Endothelial cell of umbilical vein (primary cell): ENCODE measurements around the gene ZNF438. TPM values are rescaled to one million over a fixed set of nuclear protein-coding genes. Genes with fewer than 3 reads are reported as not detected.

Experiments used
- BruUV-seq: library from RNA; stranded (reverse); fragments of 400-500 nt; replicated peaks from 2 replicates; lab custom pipeline; 2021; lab: Mats Ljungman, UMichigan
- CTCF ChIA-PET: fragments of 300-600, 350-600 bp; sonication (Branson Sonifier 250); formaldehyde crosslinking; loops from one replicate; lab custom pipeline; 2021; ENCODE audit warnings: antibody characterized with exemption, inconsistent platforms; lab: Charles Lee
- POLR2A ChIA-PET: fragments of 300-600, 350-600 bp; sonication (Branson Sonifier 250); formaldehyde crosslinking; loops from one replicate; lab custom pipeline; 2021; ENCODE audit warnings: antibody characterized with exemption, inconsistent platforms; lab: Charles Lee
- DNase-seq: peaks from one replicate; pipeline ENCODE4 v3.0.0-alpha.2; 2011; ENCODE audit warnings: low read depth, low spot score
- FAIRE-seq: peaks from 2 replicates; lab custom pipeline; 2011; peaks lifted over from hg19 to GRCh38; lab: Jason Lieb, UNC
- H2AFZ ChIP-seq: 2 replicates; pipeline ENCODE4 v1.6.0; 2012; ENCODE audit warnings: low read depth, low read length, control low read depth, inconsistent platforms
- H3K27ac ChIP-seq: 2 replicates; pipeline ENCODE4 v1.5.1; 2011; ENCODE audit warnings: low read depth, mild to moderate bottlenecking, control low read depth, low read length, moderate library complexity; ENCODE audit not compliant: insufficient read depth
- H3K27me3 ChIP-seq, 2 experiments: 2 replicates each; pipeline versions ENCODE4 v1.6.0 to v1.6.1; 2011; ENCODE audit warnings: low read length in 2 of 2, mixed read lengths in 1 of 2; ENCODE audit not compliant: control insufficient read depth in 2 of 2, insufficient read depth in 2 of 2
- H3K36me3 ChIP-seq, 2 experiments: 2 replicates in 1 of 2; 3 replicates in 1 of 2; pipeline ENCODE4 v1.5.1; 2011; ENCODE audit warnings: low read length in 2 of 2, mild to moderate bottlenecking in 1 of 2, moderate library complexity in 1 of 2; ENCODE audit not compliant: control insufficient read depth in 2 of 2, insufficient read depth in 2 of 2; ENCODE audit errors: extremely low read depth in 1 of 2
- H3K4me1 ChIP-seq: 3 replicates; pipeline ENCODE4 v1.5.1; 2011; ENCODE audit warnings: mild to moderate bottlenecking, low read length; ENCODE audit not compliant: control insufficient read depth, insufficient read depth; ENCODE audit errors: extremely low read depth
- H3K4me2 ChIP-seq: 2 replicates; pipeline ENCODE4 v1.6.1; 2011; ENCODE audit warnings: low read length, control low read depth, mixed read lengths; ENCODE audit not compliant: insufficient read depth
- H3K4me3 ChIP-seq, 3 experiments: fragments of 200-600 bp in 1 of 3; sonication (generic), shearing (Covaris generic) in 1 of 3; replicated peaks in 1 of 3; 2 replicates each; pipeline ENCODE4 v1.5.1; 2011 to 2016; ENCODE audit warnings: control low read depth in 3 of 3, low read length in 3 of 3, mild to moderate bottlenecking in 2 of 3, inconsistent platforms in 1 of 3, low read depth in 1 of 3, moderate library complexity in 1 of 3; ENCODE audit not compliant: insufficient read depth in 1 of 3
- H3K79me2 ChIP-seq: 2 replicates; pipeline ENCODE4 v1.6.0; 2012; ENCODE audit warnings: low read length, inconsistent platforms; ENCODE audit not compliant: control insufficient read depth, insufficient read depth
- H3K9ac ChIP-seq: replicated peaks from 2 replicates; pipeline ENCODE3; 2011; ENCODE audit warnings: low read length, control low read depth; ENCODE audit not compliant: insufficient read depth; ENCODE audit errors: extremely low read depth
- H3K9me1 ChIP-seq: replicated peaks from 3 replicates; pipeline ENCODE4 v1.6.0; 2011; ENCODE audit warnings: mild to moderate bottlenecking, low read length; ENCODE audit not compliant: control insufficient read depth, insufficient read depth; ENCODE audit errors: extremely low read depth
- H3K9me3 ChIP-seq: replicated peaks from 2 replicates; pipeline ENCODE4 v1.5.1; 2012; ENCODE audit warnings: low read length, inconsistent platforms; ENCODE audit not compliant: control insufficient read depth, insufficient read depth
- H4K20me1 ChIP-seq: replicated peaks from 2 replicates; pipeline ENCODE3; 2011; ENCODE audit warnings: mild to moderate bottlenecking, low read length; ENCODE audit not compliant: control insufficient read depth, insufficient read depth; ENCODE audit errors: extremely low read depth
- EZH2 ChIP-seq: IDR thresholded peaks from 2 replicates; pipeline ENCODE4 v1.6.1; 2012; ENCODE audit warnings: borderline replicate concordance, low read depth, mild to moderate bottlenecking, moderate library complexity, low read length, inconsistent platforms; ENCODE audit not compliant: severe bottlenecking
- FOS ChIP-seq: IDR thresholded peaks from 2 replicates; pipeline ENCODE4 v1.6.1; 2011; ENCODE audit warnings: mild to moderate bottlenecking, low read length, moderate library complexity, borderline replicate concordance; ENCODE audit not compliant: insufficient read depth
- GATA2 ChIP-seq: IDR thresholded peaks from 2 replicates; pipeline ENCODE4 v1.7.0; 2011; ENCODE audit warnings: low read depth, mild to moderate bottlenecking, moderate library complexity, mixed read lengths, low read length; ENCODE audit not compliant: insufficient read length, insufficient read depth
- JUN ChIP-seq: IDR thresholded peaks from 2 replicates; pipeline ENCODE4 v1.6.1; 2011; ENCODE audit warnings: borderline replicate concordance, low read depth; ENCODE audit not compliant: insufficient read length, insufficient read depth
- MYC ChIP-seq: IDR thresholded peaks from one replicate; pipeline ENCODE4 v1.6.1; 2011; ENCODE audit warnings: mild to moderate bottlenecking, low read depth, low read length
- POLR2A ChIP-seq: IDR thresholded peaks from 2 replicates; pipeline ENCODE4 v1.6.1; 2012; ENCODE audit warnings: low read depth, mild to moderate bottlenecking, control low read depth, low read length
- POLR2AphosphoS5 ChIP-seq: IDR thresholded peaks from 2 replicates; pipeline ENCODE4 v1.6.1; 2012; ENCODE audit warnings: low read depth, mild to moderate bottlenecking, control low read depth, low read length, moderate library complexity; ENCODE audit not compliant: insufficient read depth
- dilution Hi-C: fragments of 300-500 bp; cut with MboI; formaldehyde crosslinking; loops from one replicate; pipeline ENCODE4 v1.15.0; 2019; ENCODE audit warnings: low sequenced_read_pairs; ENCODE audit not compliant: extremely low pct_ligation_motif_present
- intact Hi-C: fragments of 100-400 bp; cut with micrococcal nuclease; formaldehyde crosslinking; loops from one replicate; pipeline ENCODE4 v1.10.0; 2022
- polyA plus RNA-seq, 4 experiments: library from polyadenylated mRNA; depleted of rRNA in 3 of 4; stranded (reverse) in 3 of 4; unstranded in 1 of 4; fragments of >200 nt; gene quantifications; 2 replicates each; pipeline versions ENCODE4 v1.2.1 to v1.2.3, GENCODE V29; 2011 to 2012; ENCODE audit warnings: missing spikeins in 1 of 4
- total RNA-seq: library from RNA; stranded (reverse); gene quantifications from 2 replicates; pipeline ENCODE4 v1.2.3, GENCODE V29; 2021
- TF ChIP-seq, protein P1 (sequence below), 2 donors: IDR thresholded peaks; 1 replicate in 1 of 2; 2 replicates in 1 of 2; pipeline ENCODE4 v1.5.1; 2011; ENCODE audit warnings: low read length in 2 of 2, mild to moderate bottlenecking in 2 of 2, moderate library complexity in 2 of 2, control low read depth in 1 of 2, inconsistent platforms in 1 of 2, low read depth in 1 of 2; ENCODE audit not compliant: insufficient read depth in 1 of 2; ENCODE audit errors: extremely low read depth in 1 of 2
- TF ChIP-seq, protein P2 (sequence below): IDR thresholded peaks from 2 replicates; pipeline ENCODE4 v1.6.1; 2011; ENCODE audit not compliant: insufficient read depth, insufficient read length

Gene ZNF438
- total and polyA plus RNA-seq, 2 donors (not counting 3 experiments of a cell fraction or from before 2014, with no cell fraction given): 7.2 to 15.1 TPM

DNA sequence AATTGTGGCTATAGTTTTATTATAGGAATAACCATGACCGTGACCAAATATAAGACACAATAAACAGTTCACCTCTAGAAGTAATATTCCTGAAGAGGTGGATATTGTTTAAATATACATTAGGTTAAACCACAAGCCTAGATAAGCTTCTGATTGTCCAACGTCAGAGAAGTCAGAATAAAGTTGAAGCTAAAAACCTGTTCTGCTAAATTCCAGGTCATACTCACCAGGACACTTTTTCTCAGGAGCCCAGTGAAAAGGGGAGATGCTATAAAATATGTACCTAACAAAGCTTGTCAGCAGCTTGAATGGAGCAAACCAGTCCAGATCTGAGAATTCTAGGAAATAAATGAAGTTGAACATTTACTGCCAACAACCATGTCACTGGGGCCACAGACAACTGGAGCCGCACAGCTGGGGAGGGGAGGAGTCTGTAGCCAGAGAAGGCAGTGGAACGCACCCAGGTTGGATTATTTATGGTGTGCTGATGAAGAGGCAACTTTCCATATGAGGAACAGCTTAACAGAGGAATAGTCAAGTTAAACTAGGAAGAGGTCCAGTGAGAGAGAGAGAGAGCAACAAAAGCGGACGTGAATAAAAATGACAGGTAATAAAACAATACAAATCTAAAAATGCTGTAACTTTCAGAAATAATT is 191.1 kb downstream of the ZNF438 start:
- Histone ChIP-seq H3K27me3 (no peaks in the 10 kb centered on the region), H3K9ac (no peak overlapping the region), H3K79me2 (no peaks in the 10 kb centered on the region), H3K9me3 (no peaks in the 10 kb centered on the region), H3K36me3 (peaks cover 0 to 2% of the 10 kb centered on the region in 2 experiments), H3K27ac (no peak overlapping the region), H2AFZ (no peak overlapping the region), H3K4me1 (no peaks in the 10 kb centered on the region), H3K9me1 (no peaks in the 10 kb centered on the region), H4K20me1 (no peaks in the 10 kb centered on the region), H3K4me3 (no peak overlapping the region), H3K4me2 (no peak overlapping the region)
- no TSS peak for BruUV-seq
- TF ChIP-seq MYC: no peak
- no peak for TF ChIP-seq FOS
- TF ChIP-seq GATA2: no peak
- TF ChIP-seq, protein P1, sequence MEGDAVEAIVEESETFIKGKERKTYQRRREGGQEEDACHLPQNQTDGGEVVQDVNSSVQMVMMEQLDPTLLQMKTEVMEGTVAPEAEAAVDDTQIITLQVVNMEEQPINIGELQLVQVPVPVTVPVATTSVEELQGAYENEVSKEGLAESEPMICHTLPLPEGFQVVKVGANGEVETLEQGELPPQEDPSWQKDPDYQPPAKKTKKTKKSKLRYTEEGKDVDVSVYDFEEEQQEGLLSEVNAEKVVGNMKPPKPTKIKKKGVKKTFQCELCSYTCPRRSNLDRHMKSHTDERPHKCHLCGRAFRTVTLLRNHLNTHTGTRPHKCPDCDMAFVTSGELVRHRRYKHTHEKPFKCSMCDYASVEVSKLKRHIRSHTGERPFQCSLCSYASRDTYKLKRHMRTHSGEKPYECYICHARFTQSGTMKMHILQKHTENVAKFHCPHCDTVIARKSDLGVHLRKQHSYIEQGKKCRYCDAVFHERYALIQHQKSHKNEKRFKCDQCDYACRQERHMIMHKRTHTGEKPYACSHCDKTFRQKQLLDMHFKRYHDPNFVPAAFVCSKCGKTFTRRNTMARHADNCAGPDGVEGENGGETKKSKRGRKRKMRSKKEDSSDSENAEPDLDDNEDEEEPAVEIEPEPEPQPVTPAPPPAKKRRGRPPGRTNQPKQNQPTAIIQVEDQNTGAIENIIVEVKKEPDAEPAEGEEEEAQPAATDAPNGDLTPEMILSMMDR (IDR thresholded peaks at IDR 0.05; ENCODE audit: extremely low read depth in 1 of 2, insufficient read depth in 1 of 2, low read depth in 1 of 2, low read length in 2 of 2): no peak
- TF ChIP-seq, protein P2, sequence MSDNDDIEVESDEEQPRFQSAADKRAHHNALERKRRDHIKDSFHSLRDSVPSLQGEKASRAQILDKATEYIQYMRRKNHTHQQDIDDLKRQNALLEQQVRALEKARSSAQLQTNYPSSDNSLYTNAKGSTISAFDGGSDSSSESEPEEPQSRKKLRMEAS: no peak
- TF ChIP-seq POLR2A: no peak
- no peak for TF ChIP-seq JUN
- TF ChIP-seq EZH2: no peak
- TF ChIP-seq POLR2AphosphoS5: no peak
- ChIA-PET CTCF (interaction anchor here (0.8 to 1.6 kb wide), 3 partner anchors 9 to 520 kb away, joined by 3 read pairs; no protein-coding TSS in a partner anchor), POLR2A (no interaction called here)
- no peak for DNase-seq
- FAIRE-seq: no peak
- intact Hi-C loops (no loop called here), dilution Hi-C loops (no loop called here)
